Measurements from ENCODE around the gene C1orf174.

C1orf174 gene

DNA sequence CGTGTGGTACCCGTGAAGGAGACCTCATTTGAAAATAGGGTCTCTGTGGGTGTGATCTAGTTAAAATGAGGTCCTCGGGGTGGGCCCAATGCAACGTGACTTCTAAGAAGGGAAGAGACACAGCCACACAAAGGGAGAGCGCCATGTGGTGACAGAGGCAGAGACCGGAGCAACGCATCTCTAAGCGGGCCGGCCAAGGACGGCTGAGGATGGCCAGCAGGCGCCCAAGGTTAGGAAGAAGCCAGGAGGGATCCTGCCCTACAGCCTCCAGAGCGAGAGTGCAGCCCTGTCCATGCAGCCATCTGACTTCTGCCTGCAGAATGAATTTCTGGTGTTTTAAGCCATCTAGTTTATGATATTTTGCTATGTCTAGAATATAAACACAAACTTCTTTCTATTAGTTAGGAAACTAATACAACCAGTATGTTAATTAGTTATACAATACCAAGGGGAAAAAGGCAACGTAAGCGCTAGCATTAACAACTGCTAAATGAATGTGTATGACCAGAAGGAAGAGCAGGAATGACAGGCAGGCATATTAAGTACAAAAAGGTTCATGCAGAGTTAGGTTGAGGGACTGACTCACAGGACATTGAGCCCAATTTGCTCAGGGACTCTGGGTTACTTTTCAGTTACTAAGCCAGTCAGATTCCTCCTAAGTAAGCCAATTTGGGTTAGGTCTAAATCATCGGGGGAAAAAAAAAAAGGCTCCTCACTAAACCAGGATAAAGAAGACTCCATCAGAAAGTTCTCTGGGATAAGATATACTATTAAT lies 47.2 kb downstream of the C1orf174 start:
- no peak for TF ChIP-seq YY1 (IDR thresholded peaks at IDR 0.05; ENCODE audit: low read depth)
- TF ChIP-seq RAD21 (IDR thresholded peaks at IDR 0.05; ENCODE audit: low read depth): no peak
- no peak for TF ChIP-seq FOXM1 (IDR thresholded peaks at IDR 0.05; ENCODE audit: borderline replicate concordance, low read depth)
- no peak for TF ChIP-seq TEAD4 (IDR thresholded peaks at IDR 0.05)
- TF ChIP-seq, protein P1, sequence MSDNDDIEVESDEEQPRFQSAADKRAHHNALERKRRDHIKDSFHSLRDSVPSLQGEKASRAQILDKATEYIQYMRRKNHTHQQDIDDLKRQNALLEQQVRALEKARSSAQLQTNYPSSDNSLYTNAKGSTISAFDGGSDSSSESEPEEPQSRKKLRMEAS (IDR thresholded peaks at IDR 0.05): no peak
- TF ChIP-seq EP300 (IDR thresholded peaks at IDR 0.05; ENCODE audit: borderline replicate concordance): no peak
- TF ChIP-seq EGR1 (IDR thresholded peaks at IDR 0.05): no peak
- TF ChIP-seq, protein P2, sequence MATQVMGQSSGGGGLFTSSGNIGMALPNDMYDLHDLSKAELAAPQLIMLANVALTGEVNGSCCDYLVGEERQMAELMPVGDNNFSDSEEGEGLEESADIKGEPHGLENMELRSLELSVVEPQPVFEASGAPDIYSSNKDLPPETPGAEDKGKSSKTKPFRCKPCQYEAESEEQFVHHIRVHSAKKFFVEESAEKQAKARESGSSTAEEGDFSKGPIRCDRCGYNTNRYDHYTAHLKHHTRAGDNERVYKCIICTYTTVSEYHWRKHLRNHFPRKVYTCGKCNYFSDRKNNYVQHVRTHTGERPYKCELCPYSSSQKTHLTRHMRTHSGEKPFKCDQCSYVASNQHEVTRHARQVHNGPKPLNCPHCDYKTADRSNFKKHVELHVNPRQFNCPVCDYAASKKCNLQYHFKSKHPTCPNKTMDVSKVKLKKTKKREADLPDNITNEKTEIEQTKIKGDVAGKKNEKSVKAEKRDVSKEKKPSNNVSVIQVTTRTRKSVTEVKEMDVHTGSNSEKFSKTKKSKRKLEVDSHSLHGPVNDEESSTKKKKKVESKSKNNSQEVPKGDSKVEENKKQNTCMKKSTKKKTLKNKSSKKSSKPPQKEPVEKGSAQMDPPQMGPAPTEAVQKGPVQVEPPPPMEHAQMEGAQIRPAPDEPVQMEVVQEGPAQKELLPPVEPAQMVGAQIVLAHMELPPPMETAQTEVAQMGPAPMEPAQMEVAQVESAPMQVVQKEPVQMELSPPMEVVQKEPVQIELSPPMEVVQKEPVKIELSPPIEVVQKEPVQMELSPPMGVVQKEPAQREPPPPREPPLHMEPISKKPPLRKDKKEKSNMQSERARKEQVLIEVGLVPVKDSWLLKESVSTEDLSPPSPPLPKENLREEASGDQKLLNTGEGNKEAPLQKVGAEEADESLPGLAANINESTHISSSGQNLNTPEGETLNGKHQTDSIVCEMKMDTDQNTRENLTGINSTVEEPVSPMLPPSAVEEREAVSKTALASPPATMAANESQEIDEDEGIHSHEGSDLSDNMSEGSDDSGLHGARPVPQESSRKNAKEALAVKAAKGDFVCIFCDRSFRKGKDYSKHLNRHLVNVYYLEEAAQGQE (IDR thresholded peaks at IDR 0.05; ENCODE audit: low read depth): no peak
- TF ChIP-seq CEBPB (IDR thresholded peaks at IDR 0.05): no peak
- no peak for TF ChIP-seq TCF12 (IDR thresholded peaks at IDR 0.05; ENCODE audit: low read depth)
- TF ChIP-seq NFIC (IDR thresholded peaks at IDR 0.05): no peak

DNA sequence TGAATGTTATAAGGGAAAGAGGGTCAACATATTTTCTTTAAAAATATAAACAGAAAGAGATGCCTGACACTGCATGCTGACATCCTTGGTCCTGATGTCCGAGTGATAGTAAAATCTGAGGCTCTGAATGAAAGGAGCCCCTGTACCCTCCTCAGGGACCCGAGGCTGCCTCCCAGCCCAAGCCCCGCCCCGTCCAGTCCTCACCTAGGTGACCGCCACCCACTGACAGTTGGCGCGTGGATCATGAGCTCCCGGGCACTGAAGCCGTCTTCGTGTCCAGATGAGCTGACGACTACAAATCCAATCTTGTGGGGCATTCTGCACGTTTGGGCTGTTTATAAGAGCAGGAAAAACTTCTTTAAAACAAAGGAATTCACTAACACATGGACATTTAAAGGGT lies 48.0 kb downstream of the C1orf174 start:
- TF ChIP-seq, protein P2 (IDR thresholded peaks at IDR 0.05; ENCODE audit: low read depth): no peak
- TF ChIP-seq TCF12 (IDR thresholded peaks at IDR 0.05; ENCODE audit: low read depth) (no peak), EGR1 (IDR thresholded peaks at IDR 0.05) (no peak), YY1 (IDR thresholded peaks at IDR 0.05; ENCODE audit: low read depth) (no peak), CREB1 (IDR thresholded peaks at IDR 0.05; ENCODE audit: low read depth) (no peak), EP300 (IDR thresholded peaks at IDR 0.05; ENCODE audit: borderline replicate concordance) (no peak)
- TF ChIP-seq, protein P1 (IDR thresholded peaks at IDR 0.05): no peak

DNA sequence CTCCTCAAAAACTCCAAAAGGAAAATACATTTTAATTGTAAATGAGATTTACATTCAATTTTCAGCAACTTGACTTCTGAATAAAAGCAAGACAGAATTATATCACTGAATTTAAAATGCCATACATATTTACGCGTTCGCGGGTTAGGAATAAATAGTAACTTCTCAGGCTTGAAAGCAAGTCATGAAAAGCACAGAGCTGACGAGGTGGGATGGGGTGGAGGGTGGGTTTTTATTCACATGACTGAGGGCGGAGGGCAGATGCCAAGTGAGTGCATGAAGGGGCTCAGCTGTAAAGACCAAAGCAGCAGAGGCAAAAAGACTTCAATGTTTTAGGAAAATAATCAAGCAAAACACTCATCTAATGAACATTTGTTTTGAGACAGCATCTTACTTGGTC lies 48.8 kb downstream of the C1orf174 start:
- no peak for TF ChIP-seq CEBPB (IDR thresholded peaks at IDR 0.05)
- TF ChIP-seq YY1 (IDR thresholded peaks at IDR 0.05; ENCODE audit: low read depth): no peak
- TF ChIP-seq FOXM1 (IDR thresholded peaks at IDR 0.05; ENCODE audit: borderline replicate concordance, low read depth): no peak
- no peak for TF ChIP-seq RAD21 (IDR thresholded peaks at IDR 0.05; ENCODE audit: low read depth)
- TF ChIP-seq, protein P1 (IDR thresholded peaks at IDR 0.05): no peak
- TF ChIP-seq, protein P3, sequence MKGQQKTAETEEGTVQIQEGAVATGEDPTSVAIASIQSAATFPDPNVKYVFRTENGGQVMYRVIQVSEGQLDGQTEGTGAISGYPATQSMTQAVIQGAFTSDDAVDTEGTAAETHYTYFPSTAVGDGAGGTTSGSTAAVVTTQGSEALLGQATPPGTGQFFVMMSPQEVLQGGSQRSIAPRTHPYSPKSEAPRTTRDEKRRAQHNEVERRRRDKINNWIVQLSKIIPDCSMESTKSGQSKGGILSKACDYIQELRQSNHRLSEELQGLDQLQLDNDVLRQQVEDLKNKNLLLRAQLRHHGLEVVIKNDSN (IDR thresholded peaks at IDR 0.05): no peak
- TF ChIP-seq, protein P2 (IDR thresholded peaks at IDR 0.05; ENCODE audit: low read depth): no peak
- no peak for TF ChIP-seq EGR1 (IDR thresholded peaks at IDR 0.05)
- no peak for TF ChIP-seq TAF1 (IDR thresholded peaks at IDR 0.05; ENCODE audit: low read depth)
- no peak for TF ChIP-seq TEAD4 (IDR thresholded peaks at IDR 0.05)
- TF ChIP-seq TCF12 (IDR thresholded peaks at IDR 0.05; ENCODE audit: low read depth): no peak
- no peak for TF ChIP-seq ZBTB7A (IDR thresholded peaks at IDR 0.05; ENCODE audit: low read depth)

DNA sequence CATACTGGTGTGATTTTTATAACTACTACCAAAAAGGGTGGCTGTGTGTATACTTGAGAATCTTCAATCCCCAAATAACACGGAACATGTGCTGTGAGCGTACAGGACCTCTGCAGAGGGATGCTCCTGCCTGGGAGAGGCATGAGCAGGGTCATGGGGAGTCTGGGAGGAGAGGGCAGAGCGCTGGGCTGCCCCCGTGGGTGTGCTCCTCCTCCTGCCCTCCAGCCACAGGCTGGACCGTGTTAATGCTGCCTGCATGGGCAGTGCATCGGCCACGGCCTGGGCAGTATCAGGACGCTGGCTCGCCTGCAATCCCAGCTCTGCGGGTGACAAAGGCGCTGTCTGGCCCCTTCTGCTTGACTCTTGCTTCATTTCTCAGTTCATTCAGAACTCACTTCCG lies 49.2 kb downstream of the C1orf174 start:
- no peak for TF ChIP-seq TAF1 (IDR thresholded peaks at IDR 0.05; ENCODE audit: low read depth)
- TF ChIP-seq CREB1 (IDR thresholded peaks at IDR 0.05; ENCODE audit: low read depth): no peak

DNA sequence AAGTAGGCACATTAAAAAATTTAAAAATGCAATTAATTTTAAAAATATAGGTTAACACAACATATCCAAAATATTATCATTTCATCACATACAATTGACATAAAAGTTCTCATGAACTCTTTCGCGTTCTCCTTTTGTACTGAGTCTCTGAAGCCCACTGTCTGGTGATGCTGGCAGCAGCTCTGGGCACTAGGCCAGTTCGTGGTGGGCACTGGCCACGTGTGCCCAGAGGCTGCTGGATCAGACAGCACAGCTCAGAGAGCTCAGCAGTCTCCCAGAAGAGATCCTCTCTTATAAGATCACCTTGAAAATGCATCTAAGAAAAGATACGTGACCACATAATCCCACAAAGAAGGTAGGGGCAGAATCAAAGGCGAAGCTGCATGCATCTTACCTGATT lies 53.0 kb downstream of the C1orf174 start:
- TF ChIP-seq, protein P1 (IDR thresholded peaks at IDR 0.05): no peak
- TF ChIP-seq TAF1 (IDR thresholded peaks at IDR 0.05; ENCODE audit: low read depth) (no peak), RAD21 (IDR thresholded peaks at IDR 0.05; ENCODE audit: low read depth) (no peak), CEBPB (IDR thresholded peaks at IDR 0.05) (no peak), TCF12 (IDR thresholded peaks at IDR 0.05; ENCODE audit: low read depth) (no peak), ZBTB7A (IDR thresholded peaks at IDR 0.05; ENCODE audit: low read depth) (no peak), YY1 (IDR thresholded peaks at IDR 0.05; ENCODE audit: low read depth) (no peak), FOXM1 (IDR thresholded peaks at IDR 0.05; ENCODE audit: borderline replicate concordance, low read depth) (no peak), CREB1 (IDR thresholded peaks at IDR 0.05; ENCODE audit: low read depth) (no peak), NFIC (IDR thresholded peaks at IDR 0.05) (no peak), TEAD4 (IDR thresholded peaks at IDR 0.05) (no peak), EGR1 (IDR thresholded peaks at IDR 0.05) (no peak)
- TF ChIP-seq, protein P2 (IDR thresholded peaks at IDR 0.05; ENCODE audit: low read depth): no peak
- TF ChIP-seq, protein P3 (IDR thresholded peaks at IDR 0.05): no peak
